Tibial artery (tissue), 4 donors: Measurements from ENCODE around the gene LGALS7.
"Not testable (repeated sequence)": the region's sequence is repeated elsewhere in the genome, so short reads cannot be mapped to it uniquely, and the experiment has no call there.

Experiments used
- DNase-seq, 2 donors: peaks; one replicate each; pipeline ENCODE4 v3.0.0-alpha.2; 2019
- H3K27ac ChIP-seq, 2 donors: fragments of 200-600 bp; sonication (generic) in 1 of 2; 1 replicate in 1 of 2; 2 replicates in 1 of 2; pipeline ENCODE4 v1.5.1; 2018 to 2019; ENCODE audit warnings: mild to moderate bottlenecking in 1 of 2
- H3K27me3 ChIP-seq, 2 donors: fragments of 200-600 bp; sonication (generic) in 1 of 2; one replicate each; pipeline versions ENCODE4 v1.5.1 to v1.6.0; 2016 to 2019
- H3K36me3 ChIP-seq, 3 donors: fragments of 200-600 bp; sonication (generic) in 2 of 3; one replicate each; pipeline ENCODE4 v1.5.1; 2016 to 2019; ENCODE audit warnings: mild to moderate bottlenecking in 2 of 3
- H3K4me1 ChIP-seq, 4 donors: fragments of 200-600 bp; sonication (generic) in 2 of 4; 1 replicate in 3 of 4; 2 replicates in 1 of 4; pipeline ENCODE4 v1.5.1; 2016 to 2019
- H3K4me3 ChIP-seq, 2 donors: fragments of 200-600 bp; sonication (generic) in 1 of 2; 1 replicate in 1 of 2; 2 replicates in 1 of 2; pipeline ENCODE4 v1.5.1; 2018 to 2019; ENCODE audit warnings: mild to moderate bottlenecking in 2 of 2
- H3K9me3 ChIP-seq, 3 donors: fragments of 200-600 bp; sonication (generic) in 1 of 3; one replicate each; pipeline ENCODE4 v1.5.1; 2016 to 2019
- CTCF ChIP-seq, 2 experiments: fragments of 200-600 bp in 1 of 2; fragments of 450-650 bp in 1 of 2; IDR thresholded peaks; one replicate each; pipeline ENCODE4 v1.5.1; 2017 to 2019; ENCODE audit warnings: antibody characterized with exemption in 2 of 2, mild to moderate bottlenecking in 1 of 2, moderate library complexity in 1 of 2
- intact Hi-C: fragments of 100-400 bp; cut with DNase I; formaldehyde crosslinking; loops from one replicate; pipeline ENCODE4 v1.15.0; 2023; ENCODE audit warnings: low total_unique reads

The LGALS7 gene

GRCh38 chr19:38773469-38774177, at the start of gene LGALS7:
Gene LGALS7 (minus strand): TSS chr19:38773517. CDS start chr19:38773492, 25 bp downstream.
- no peaks in the 10 kb centered on the region for H3K27me3 ChIP-seq
- intact Hi-C loops, result no loop called here
- H3K4me1 ChIP-seq, result peaks cover 0 to 9% (median 3%) of the 10 kb centered on the region in 4 donors
- H3K36me3 ChIP-seq, result no peaks in the 10 kb centered on the region
- H3K4me3 ChIP-seq, result no peak within 1 kb of the TSS
- no peaks in the 10 kb centered on the region for H3K9me3 ChIP-seq
- TF ChIP-seq CTCF (IDR thresholded peaks at IDR 0.05), result no peak
- DNase-seq, result no peak
- no peak within 1 kb of the TSS for H3K27ac ChIP-seq

DNA sequence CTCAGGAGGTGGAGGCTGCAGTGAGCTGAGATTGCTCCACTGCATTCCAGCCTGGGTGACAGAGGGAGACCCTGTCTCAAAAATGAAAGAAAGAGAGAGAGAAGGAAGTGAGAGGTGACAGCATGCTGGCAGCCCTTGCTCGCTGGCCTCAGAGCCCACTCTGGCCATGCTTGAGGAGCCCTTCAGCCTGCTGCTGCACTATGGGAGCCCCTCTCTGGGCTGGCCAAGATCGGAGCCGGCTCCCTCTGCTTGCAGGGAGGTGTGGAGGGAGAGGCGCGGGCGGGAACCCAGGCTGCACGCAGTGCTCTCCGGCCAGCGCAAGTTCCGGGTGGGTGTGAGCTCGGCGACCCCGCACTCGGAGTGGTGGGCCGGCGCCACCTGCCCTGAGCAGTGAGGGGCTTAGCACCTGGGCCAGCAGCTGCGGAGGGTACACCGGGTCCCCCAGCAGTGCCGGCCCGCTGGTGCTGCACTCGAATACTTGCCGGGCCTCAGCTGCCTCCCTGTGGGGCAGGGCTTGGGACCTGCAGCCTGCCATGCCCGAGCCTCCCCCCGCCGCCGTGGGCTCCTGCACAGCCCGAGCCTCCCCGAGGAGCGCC, 48.0 kb upstream of the LGALS7 start:
- H3K27me3 ChIP-seq, H3K4me1 ChIP-seq, intact Hi-C loops, H3K9me3 ChIP-seq, H3K27ac ChIP-seq, DNase-seq, H3K4me3 ChIP-seq: not testable (repeated sequence)
- peaks cover 19 to 72% (median 64%) of the 10 kb centered on the region in 3 donors for H3K36me3 ChIP-seq

DNA sequence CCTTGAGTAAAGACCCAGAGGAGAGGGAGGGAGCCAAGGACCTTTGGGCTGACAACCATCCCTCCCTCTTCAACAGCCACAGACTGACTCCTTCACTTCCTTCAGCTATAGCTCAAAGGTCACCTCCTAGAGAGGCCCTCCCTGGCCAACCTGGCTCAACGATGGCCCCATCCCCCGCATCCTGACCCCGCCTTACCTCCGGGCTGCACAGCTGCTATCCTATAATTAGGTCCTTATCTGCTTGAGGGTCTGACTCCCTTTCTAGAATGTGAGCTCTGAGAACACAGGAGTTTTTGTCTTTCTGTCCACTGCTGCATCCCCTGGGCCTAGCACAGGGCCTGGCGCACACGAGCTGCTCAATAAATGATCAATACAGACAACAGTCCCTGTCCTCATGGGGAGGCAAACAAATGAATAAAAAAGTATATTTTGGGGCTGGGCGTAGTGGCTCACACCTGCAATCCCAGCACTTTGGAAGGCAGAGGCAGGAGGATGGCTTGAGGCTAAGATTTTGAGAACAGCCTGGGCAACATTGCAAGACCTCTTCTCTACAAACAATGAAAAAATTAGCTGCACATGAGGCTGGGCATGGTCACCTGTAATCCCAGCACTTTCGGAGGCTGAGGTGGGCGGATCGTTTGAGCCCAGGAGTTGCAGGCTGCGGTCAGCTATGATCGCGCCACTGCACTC, 46.1 kb upstream of the LGALS7 start:
- Histone ChIP-seq H3K27ac (no peak overlapping the region), H3K4me1 (no peaks in the 10 kb centered on the region), H3K4me3 (no peak overlapping the region), H3K9me3 (no peaks in the 10 kb centered on the region), H3K36me3 (peaks cover 34 to 82% (median 70%) of the 10 kb centered on the region in 3 donors), H3K27me3 (no peaks in the 10 kb centered on the region)
- TF ChIP-seq CTCF (IDR thresholded peaks at IDR 0.05), result no peak
- no peak for DNase-seq
- intact Hi-C loops, result no loop called here

DNA sequence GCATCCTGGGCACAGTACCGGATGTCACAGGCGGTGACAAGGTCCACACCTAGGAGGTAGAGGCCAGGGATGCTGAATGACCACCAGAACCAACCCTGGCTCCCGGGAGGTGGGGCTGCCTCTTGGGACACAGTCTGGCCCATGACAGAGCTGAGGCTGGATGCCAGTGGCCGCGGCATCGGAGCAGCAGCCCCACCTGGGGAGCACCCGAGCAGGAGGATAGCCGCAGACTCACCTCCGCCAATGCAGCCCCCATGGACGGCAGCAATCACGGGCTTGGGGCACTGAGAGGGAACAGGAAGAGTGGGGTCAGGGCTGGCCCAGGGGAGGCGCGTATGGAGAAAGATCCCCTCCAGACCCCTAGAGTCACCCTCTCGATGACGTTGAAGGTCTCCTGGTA, 43.8 kb upstream of the LGALS7 start:
- no peak for DNase-seq
- TF ChIP-seq CTCF (IDR thresholded peaks at IDR 0.05), result no peak
- intact Hi-C loops, result no loop called here
- no peak overlapping the region for H3K4me3 ChIP-seq
- no peaks in the 10 kb centered on the region for H3K9me3 ChIP-seq
- H3K27ac ChIP-seq, result no peak overlapping the region
- H3K36me3 ChIP-seq, result peaks cover 26 to 64% (median 53%) of the 10 kb centered on the region in 3 donors
- H3K27me3 ChIP-seq, result no peaks in the 10 kb centered on the region
- H3K4me1 ChIP-seq, result no peaks in the 10 kb centered on the region

DNA sequence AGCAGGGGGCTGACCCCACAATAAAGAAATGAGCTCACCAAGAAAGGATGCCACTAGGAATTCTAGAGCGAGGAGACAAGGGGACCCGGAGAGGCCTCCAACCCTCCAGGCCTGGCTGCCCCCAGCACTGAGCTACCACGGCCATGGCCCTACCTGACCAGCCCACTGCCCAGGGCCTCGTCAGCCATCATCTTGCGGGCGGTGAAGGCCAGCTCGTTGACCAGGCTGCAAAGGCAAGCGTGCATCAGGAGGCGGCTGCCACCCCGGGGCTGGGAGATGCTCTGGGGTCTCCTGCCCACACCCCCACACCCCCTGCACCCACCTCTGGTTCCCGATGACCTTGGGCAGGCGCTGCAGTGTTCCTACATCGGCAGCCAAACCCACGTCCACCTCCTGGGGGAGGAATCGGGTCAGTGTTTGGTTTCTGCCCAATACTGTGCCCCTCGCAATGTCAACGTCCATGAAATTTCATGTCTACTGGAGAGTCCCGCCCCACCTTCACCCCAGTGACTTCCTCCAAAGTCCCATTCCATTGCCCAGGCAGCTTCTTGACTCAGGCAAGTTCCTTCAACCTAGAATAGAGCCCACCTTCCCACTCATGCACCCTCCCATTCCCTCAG, 42.9 kb upstream of the LGALS7 start:
- TF ChIP-seq CTCF (IDR thresholded peaks at IDR 0.05), result no peak
- H3K36me3 ChIP-seq, result peaks cover 26 to 56% (median 44%) of the 10 kb centered on the region in 3 donors
- H3K4me3 ChIP-seq, result no peak overlapping the region
- no peak for DNase-seq
- H3K9me3 ChIP-seq, result no peaks in the 10 kb centered on the region
- H3K27ac ChIP-seq, result no peak overlapping the region
- intact Hi-C loops, result no loop called here
- no peaks in the 10 kb centered on the region for H3K4me1 ChIP-seq
- H3K27me3 ChIP-seq, result no peaks in the 10 kb centered on the region
